ENCODE results near the gene ZC3HAV1.

DNA sequence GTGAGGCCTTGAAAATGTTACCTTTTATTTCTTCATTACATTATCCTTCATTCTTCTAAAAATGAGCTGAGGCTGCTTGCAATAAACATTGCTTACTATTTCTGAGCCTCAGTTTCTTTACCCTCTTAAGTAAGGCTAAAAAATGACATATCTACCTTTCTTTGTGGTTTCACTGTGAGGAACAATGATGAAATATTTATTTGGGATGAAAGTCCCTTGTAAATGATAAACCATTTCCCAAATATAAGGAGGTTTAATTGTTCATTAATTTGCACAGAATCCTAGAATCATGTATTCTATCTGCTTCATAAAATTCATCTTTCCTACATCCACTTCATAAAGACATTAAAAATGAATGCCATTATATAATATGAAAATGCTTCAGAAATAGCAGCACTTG lies 27.9 kb downstream of the ZC3HAV1 start:
- no peak for TF ChIP-seq ZNF121 (CRISPR knock-in tag; IDR thresholded peaks at IDR 0.05)
- TF ChIP-seq CTCF (IDR thresholded peaks at IDR 0.05): no peak
- no peak for TF ChIP-seq TEAD4 (CRISPR knock-in tag; IDR thresholded peaks at IDR 0.05)
- no peak for TF ChIP-seq CREB1 (CRISPR knock-in tag; IDR thresholded peaks at IDR 0.05)
- no peak for TF ChIP-seq ZBTB21 (CRISPR knock-in tag; IDR thresholded peaks at IDR 0.05; ENCODE audit: borderline replicate concordance)
- no peak for TF ChIP-seq NFYB (CRISPR knock-in tag; conservative IDR thresholded peaks at IDR 0.05; ENCODE audit: low read depth)

Measured in WTC11 (cell line).